Breast epithelium (tissue), 4 donors: Measurements from ENCODE around the gene LIPC. TPM values are rescaled to one million over a fixed set of nuclear protein-coding genes. Genes with fewer than 3 reads are reported as not detected.

Source experiments
- DNase-seq, 2 donors: peaks; one replicate each; pipeline ENCODE4 v3.0.0-alpha.2; 2019; ENCODE audit warnings: low spot score in 2 of 2
- H3K27ac ChIP-seq, 2 donors: fragments of 200-600 bp; sonication (generic) in 1 of 2; one replicate each; pipeline ENCODE4 v1.5.1; 2016 to 2019; ENCODE audit warnings: mild to moderate bottlenecking in 1 of 2
- H3K27me3 ChIP-seq, 2 donors: fragments of 200-600 bp; sonication (generic) in 1 of 2; one replicate each; pipeline versions ENCODE4 v1.5.1 to v1.6.0; 2017 to 2019; ENCODE audit warnings: control low read depth in 1 of 2, mild to moderate bottlenecking in 1 of 2
- H3K36me3 ChIP-seq: fragments of 200-600 bp; one replicate; pipeline ENCODE4 v1.5.1; 2019
- H3K4me1 ChIP-seq, 2 donors: fragments of 200-600 bp; sonication (generic); one replicate each; pipeline ENCODE4 v1.5.1; 2016 to 2019; ENCODE audit warnings: control low read depth in 1 of 2
- H3K4me3 ChIP-seq, 3 donors: fragments of 200-600 bp; sonication (generic); 1 replicate in 2 of 3; 2 replicates in 1 of 3; pipeline ENCODE4 v1.5.1; 2016 to 2019; ENCODE audit warnings: mild to moderate bottlenecking in 3 of 3, moderate library complexity in 2 of 3
- H3K9me3 ChIP-seq, 2 donors: fragments of 200-600 bp; sonication (generic) in 1 of 2; one replicate each; pipeline ENCODE4 v1.5.1; 2016 to 2019; ENCODE audit warnings: control low read depth in 1 of 2
- CTCF ChIP-seq, 3 donors: fragments of 450-650 bp; IDR thresholded peaks; one replicate each; pipeline ENCODE4 v1.5.1; 2016 to 2017; ENCODE audit warnings: antibody characterized with exemption in 3 of 3, mild to moderate bottlenecking in 3 of 3, moderate library complexity in 3 of 3
- POLR2A ChIP-seq: fragments of 450-650 bp; IDR thresholded peaks from one replicate; pipeline ENCODE4 v1.6.1; 2016; ENCODE audit warnings: antibody characterized with exemption, mild to moderate bottlenecking, moderate library complexity
- POLR2AphosphoS5 ChIP-seq, 3 donors: sonication (generic); formaldehyde crosslinking; IDR thresholded peaks; one replicate each; pipeline ENCODE4 v1.6.1; 2017; ENCODE audit warnings: antibody characterized with exemption in 3 of 3
- intact Hi-C: fragments of 100-400 bp; cut with DNase I; formaldehyde crosslinking; loops from one replicate; pipeline ENCODE4 v1.15.1; 2023; ENCODE audit warnings: low total_unique reads
- total RNA-seq, 3 donors: library from RNA; depleted of rRNA; stranded (reverse); fragments of >200 nt; gene quantifications; one replicate each; pipeline ENCODE4 v1.1.0, GENCODE V29; 2016

The LIPC gene
- total RNA-seq, 3 donors from 2014 or later: 0.15 to 0.80 TPM; not detected in 1

GRCh38 chr15:58541410-58542087 is 109.8 kb downstream of the LIPC start:
- intact Hi-C loops: no loop called here
- H3K27me3 ChIP-seq: no peaks in the 10 kb centered on the region
- H3K4me1 ChIP-seq: no peaks in the 10 kb centered on the region
- DNase-seq: no peak
- no peak overlapping the region for H3K4me3 ChIP-seq
- H3K9me3 ChIP-seq: no peaks in the 10 kb centered on the region
- H3K36me3 ChIP-seq: no peaks in the 10 kb centered on the region
- H3K27ac ChIP-seq: peak overlapping the region; percentile 41 to 58
- TF ChIP-seq CTCF (IDR thresholded peaks at IDR 0.05) (no peak), POLR2AphosphoS5 (IDR thresholded peaks at IDR 0.05) (no peak), POLR2A (no peak)

GRCh38 chr15:58543664-58544335 is 112.0 kb downstream of the LIPC start:
- H3K27me3 ChIP-seq: no peaks in the 10 kb centered on the region
- H3K4me1 ChIP-seq: no peaks in the 10 kb centered on the region
- H3K27ac ChIP-seq: no peak overlapping the region
- TF ChIP-seq POLR2AphosphoS5 (IDR thresholded peaks at IDR 0.05): no peak
- TF ChIP-seq POLR2A: no peak
- TF ChIP-seq CTCF (IDR thresholded peaks at IDR 0.05): no peak
- no peaks in the 10 kb centered on the region for H3K9me3 ChIP-seq
- no peaks in the 10 kb centered on the region for H3K36me3 ChIP-seq
- intact Hi-C loops: no loop called here
- H3K4me3 ChIP-seq: no peak overlapping the region
- DNase-seq: no peak

GRCh38 chr15:58544756-58545155 is 113.0 kb downstream of the LIPC start:
- Histone ChIP-seq H3K9me3 (no peaks in the 10 kb centered on the region), H3K4me1 (no peaks in the 10 kb centered on the region), H3K4me3 (no peak overlapping the region), H3K36me3 (no peaks in the 10 kb centered on the region), H3K27ac (no peak overlapping the region), H3K27me3 (no peaks in the 10 kb centered on the region)
- DNase-seq: no peak
- intact Hi-C loops: no loop called here
- TF ChIP-seq POLR2AphosphoS5 (IDR thresholded peaks at IDR 0.05) (no peak), CTCF (IDR thresholded peaks at IDR 0.05) (no peak), POLR2A (no peak)

GRCh38 chr15:58545307-58546065 is 113.7 kb downstream of the LIPC start:
- intact Hi-C loops: no loop called here
- no peak overlapping the region for H3K4me3 ChIP-seq
- no peaks in the 10 kb centered on the region for H3K9me3 ChIP-seq
- no peaks in the 10 kb centered on the region for H3K36me3 ChIP-seq
- H3K27ac ChIP-seq: no peak overlapping the region
- H3K27me3 ChIP-seq: no peaks in the 10 kb centered on the region
- no peak for TF ChIP-seq POLR2A
- no peak for TF ChIP-seq POLR2AphosphoS5 (IDR thresholded peaks at IDR 0.05)
- TF ChIP-seq CTCF (IDR thresholded peaks at IDR 0.05): no peak
- no peaks in the 10 kb centered on the region for H3K4me1 ChIP-seq
- no peak for DNase-seq
